Epithelial cell of esophagus (primary cell): Measurements from ENCODE around the gene CELSR2.

Experiments used
- DNase-seq: peaks from one replicate; pipeline ENCODE4 v3.0.0; 2010; ENCODE audit warnings: low read depth
- H3K4me3 ChIP-seq: 2 replicates; pipeline ENCODE4 v1.5.1; 2011; ENCODE audit warnings: mild to moderate bottlenecking, low read length, control low read depth
- CTCF ChIP-seq: IDR thresholded peaks from 2 replicates; pipeline ENCODE4 v1.5.1; 2011; ENCODE audit warnings: low read depth, mild to moderate bottlenecking, low read length, control low read depth, inconsistent platforms; ENCODE audit not compliant: insufficient read depth; ENCODE audit errors: missing control alignments

The CELSR2 gene

GRCh38 chr1:109241344-109241743 is 8.0 kb upstream of the CELSR2 start:
- no peak for TF ChIP-seq CTCF
- DNase-seq: no peak
- H3K4me3 ChIP-seq: no peak overlapping the region

- TF ChIP-seq CTCF: no peak
- no peak for DNase-seq
- H3K4me3 ChIP-seq: no peak overlapping the region
These were observed 7.4 kb upstream of the CELSR2 start for GRCh38 chr1:109241841-109242345.

GRCh38 chr1:109242387-109242786 is 7.0 kb upstream of the CELSR2 start:
- TF ChIP-seq CTCF: no peak
- DNase-seq: no peak
- no peak overlapping the region for H3K4me3 ChIP-seq

- H3K4me3 ChIP-seq: no peak overlapping the region
- no peak for DNase-seq
- TF ChIP-seq CTCF: no peak
These were observed 6.1 kb upstream of the CELSR2 start for GRCh38 chr1:109243221-109243620.

GRCh38 chr1:109243860-109244552 is 5.3 kb upstream of the CELSR2 start:
- TF ChIP-seq CTCF: no peak
- no peak for DNase-seq
- no peak overlapping the region for H3K4me3 ChIP-seq

- H3K4me3 ChIP-seq: no peak overlapping the region
- TF ChIP-seq CTCF: no peak
- no peak for DNase-seq
These were observed 3.2 kb upstream of the CELSR2 start for GRCh38 chr1:109246141-109246551.
